A549 (cell line): Measurements from ENCODE around the gene TLR1.

Experiments
- BHLHE40 ChIP-seq: IDR thresholded peaks from 2 replicates; pipeline ENCODE4 v1.6.1; 2012; ENCODE audit warnings: low read depth, low read length, inconsistent platforms
- CTCF ChIP-seq: fragments of >200 bp; sonication (Bioruptor Twin); formaldehyde crosslinking; IDR thresholded peaks from 3 replicates; pipeline ENCODE4 v1.5.1; 2016
- E2F6 ChIP-seq: IDR thresholded peaks from 2 replicates; pipeline ENCODE4 v1.6.1; 2012; ENCODE audit warnings: low read depth, borderline replicate concordance
- HDAC2 ChIP-seq: fragments of 200-600 bp; sonication (generic); IDR thresholded peaks from 2 replicates; pipeline ENCODE4 v1.6.1; 2016
- MAFK ChIP-seq: fragments of 450-650 bp; IDR thresholded peaks from 2 replicates; pipeline ENCODE4 v1.6.1; 2014; ENCODE audit not compliant: partially characterized antibody
- PBX3 ChIP-seq: IDR thresholded peaks from 2 replicates; pipeline ENCODE4 v1.6.1; 2012
- POLR2A ChIP-seq: IDR thresholded peaks from 2 replicates; pipeline ENCODE4 v1.6.1; 2012; ENCODE audit warnings: mild to moderate bottlenecking, low read length
- RAD21 ChIP-seq, 2 experiments: fragments of >200 bp in 1 of 2; sonication (Bioruptor Twin) in 1 of 2; formaldehyde crosslinking in 1 of 2; IDR thresholded peaks in 1 of 2; conservative IDR thresholded peaks in 1 of 2; 2 replicates in 1 of 2; 3 replicates in 1 of 2; pipeline ENCODE4 v1.6.1; 2012 to 2018; ENCODE audit warnings: inconsistent platforms in 1 of 2
- REST ChIP-seq: fragments of 200-600 bp; sonication (generic); IDR thresholded peaks from 2 replicates; pipeline ENCODE4 v1.6.1; 2016; ENCODE audit warnings: antibody characterized with exemption, mild to moderate bottlenecking, moderate library complexity
- RNF2 ChIP-seq: fragments of 200-600 bp; sonication (generic); IDR thresholded peaks from 2 replicates; pipeline ENCODE4 v1.6.1; 2016; ENCODE audit warnings: low read depth, mild to moderate bottlenecking, antibody characterized with exemption, moderate library complexity, borderline replicate concordance
- SREBF2 ChIP-seq: fragments of 450-650 bp; IDR thresholded peaks from 2 replicates; pipeline ENCODE4 v1.6.1; 2014; ENCODE audit warnings: mild to moderate bottlenecking, moderate library complexity

- TF ChIP-seq REST (no peak), CTCF (no peak), RNF2 (no peak), HDAC2 (no peak), POLR2A (no peak), BHLHE40 (no peak), E2F6 (no peak), SREBF2 (no peak), RAD21 (conservative IDR thresholded peaks at IDR 0.05 in 1 of 2, IDR thresholded peaks at IDR 0.05 in 1 of 2) (no peak), PBX3 (no peak), MAFK (no peak)
These were observed 35.1 kb downstream of the TLR1 start for GRCh38 chr4:38769441-38769840.
